Right renal pelvis (tissue), 4 donors: ENCODE measurements around the gene BLOC1S3. TPM values are rescaled to one million over a fixed set of nuclear protein-coding genes. Genes with fewer than 3 reads are reported as not detected.

Experiments
- DNase-seq, 4 donors: peaks; one replicate each; pipeline ENCODE4 v3.0.0-alpha.2; 2013; ENCODE audit warnings: low read depth in 4 of 4, low spot score in 3 of 4, missing footprints in 1 of 4
- polyA plus RNA-seq, 4 donors: library from polyadenylated mRNA; unstranded; fragments of 120-200 nt; gene quantifications; one replicate each; pipeline ENCODE4 v1.2.1, GENCODE V29; 2013; ENCODE audit not compliant: insufficient read length in 4 of 4

The BLOC1S3 gene
- polyA plus RNA-seq, 4 donors = 10.5 to 13.9 (median 11.2) TPM

GRCh38 chr19:45145270-45146189 is 33.1 kb upstream of the BLOC1S3 start:
- no peak for DNase-seq

GRCh38 chr19:45146251-45146650 is 32.3 kb upstream of the BLOC1S3 start:
- DNase-seq = no peak

- no peak for DNase-seq
These were observed 31.8 kb upstream of the BLOC1S3 start for GRCh38 chr19:45146741-45147205.

GRCh38 chr19:45147835-45148676 is 30.5 kb upstream of the BLOC1S3 start:
- DNase-seq = no peak

- DNase-seq = no peak
These were observed 29.5 kb upstream of the BLOC1S3 start for GRCh38 chr19:45149129-45149528.

- DNase-seq = no peak
These were observed 28.4 kb upstream of the BLOC1S3 start for GRCh38 chr19:45150180-45150579.

- DNase-seq = no peak
These were observed 27.8 kb upstream of the BLOC1S3 start for GRCh38 chr19:45150751-45151281.

- DNase-seq = no peak
These were observed 27.3 kb upstream of the BLOC1S3 start for GRCh38 chr19:45151320-45151719.

- no peak for DNase-seq
These were observed 26.6 kb upstream of the BLOC1S3 start for GRCh38 chr19:45151821-45152503.

GRCh38 chr19:45152504-45153338 is 25.9 kb upstream of the BLOC1S3 start:
- no peak for DNase-seq

- no peak for DNase-seq
These were observed 25.1 kb upstream of the BLOC1S3 start for GRCh38 chr19:45153339-45154063.

- DNase-seq = no peak
These were observed 24.3 kb upstream of the BLOC1S3 start for GRCh38 chr19:45154064-45154827.

- no peak for DNase-seq
These were observed 22.5 kb upstream of the BLOC1S3 start for GRCh38 chr19:45156011-45156630.

GRCh38 chr19:45156751-45157150 is 21.8 kb upstream of the BLOC1S3 start:
- DNase-seq = no peak

- DNase-seq = no peak
These were observed 19.9 kb upstream of the BLOC1S3 start for GRCh38 chr19:45158503-45159209.

- DNase-seq = no peak
These were observed 19.2 kb upstream of the BLOC1S3 start for GRCh38 chr19:45159210-45159970.

GRCh38 chr19:45159971-45160324 is 18.6 kb upstream of the BLOC1S3 start:
- no peak for DNase-seq
